Astrocyte (in vitro differentiated cells and primary cell): Measurements from ENCODE around the gene CD99L2. TPM values are rescaled to one million over a fixed set of nuclear protein-coding genes. Genes with fewer than 3 reads are reported as not detected.

ENCODE experiments used
- DNase-seq: peaks from one replicate; pipeline ENCODE4 v3.0.0-alpha.2; 2010; ENCODE audit warnings: low read depth
- FAIRE-seq: peaks from 2 replicates; lab custom pipeline; 2011; peaks lifted over from hg19 to GRCh38; lab: Jason Lieb, UNC
- H2AFZ ChIP-seq: 2 replicates; pipeline ENCODE4 v1.6.0; 2012; ENCODE audit warnings: low read depth, low read length, inconsistent platforms
- H3K27ac ChIP-seq: 2 replicates; pipeline ENCODE4 v1.5.1; 2011; ENCODE audit warnings: low read depth, low read length, inconsistent platforms
- H3K27me3 ChIP-seq: 2 replicates; pipeline ENCODE4 v1.6.0; 2011; ENCODE audit warnings: low read length, inconsistent platforms; ENCODE audit not compliant: insufficient read depth
- H3K36me3 ChIP-seq: 2 replicates; pipeline ENCODE4 v1.5.1; 2011; ENCODE audit warnings: low read length, inconsistent platforms; ENCODE audit not compliant: insufficient read depth
- H3K4me1 ChIP-seq: 2 replicates; pipeline ENCODE4 v1.5.1; 2011; ENCODE audit warnings: low read length, inconsistent platforms; ENCODE audit not compliant: insufficient read depth
- H3K4me2 ChIP-seq: 2 replicates; pipeline ENCODE4 v1.6.0; 2012; ENCODE audit warnings: low read length, inconsistent platforms
- H3K4me3 ChIP-seq: 2 replicates; pipeline ENCODE4 v1.5.1; 2011; ENCODE audit warnings: low read depth, mild to moderate bottlenecking, low read length, inconsistent platforms; ENCODE audit not compliant: insufficient read depth
- H3K79me2 ChIP-seq: 2 replicates; pipeline ENCODE4 v1.6.0; 2012; ENCODE audit warnings: mild to moderate bottlenecking, low read length, inconsistent platforms; ENCODE audit not compliant: insufficient read depth
- H3K9ac ChIP-seq: 2 replicates; pipeline ENCODE4 v1.6.0; 2012; ENCODE audit warnings: mild to moderate bottlenecking, low read length, inconsistent platforms
- H3K9me3 ChIP-seq: 2 replicates; pipeline ENCODE4 v1.5.1; 2012; ENCODE audit warnings: low read depth, mild to moderate bottlenecking, low read length, inconsistent platforms; ENCODE audit not compliant: insufficient read depth
- H4K20me1 ChIP-seq: 2 replicates; pipeline ENCODE4 v1.6.0; 2012; ENCODE audit warnings: low read length, inconsistent platforms; ENCODE audit not compliant: insufficient read depth
- H3K27ac Mint-ChIP-seq: one replicate; pipeline ENCODE4 v1.8.0; 2021; ENCODE audit warnings: mild to moderate bottlenecking, mixed read lengths; ENCODE audit not compliant: unreplicated experiment
- H3K27me3 Mint-ChIP-seq: one replicate; pipeline ENCODE4 v1.8.0; 2021; ENCODE audit warnings: low read depth, mixed read lengths; ENCODE audit not compliant: unreplicated experiment
- H3K36me3 Mint-ChIP-seq: one replicate; pipeline ENCODE4 v1.8.0; 2021; ENCODE audit warnings: low read depth, mixed read lengths; ENCODE audit not compliant: unreplicated experiment
- H3K4me1 Mint-ChIP-seq: one replicate; pipeline ENCODE4 v1.8.0; 2021; ENCODE audit warnings: low read depth, mixed read lengths; ENCODE audit not compliant: unreplicated experiment
- H3K4me3 Mint-ChIP-seq: one replicate; pipeline ENCODE4 v1.8.0; 2021; ENCODE audit warnings: mild to moderate bottlenecking, moderate library complexity, mixed read lengths; ENCODE audit not compliant: unreplicated experiment
- H3K9me3 Mint-ChIP-seq: one replicate; pipeline ENCODE4 v1.8.0; 2021; ENCODE audit warnings: mild to moderate bottlenecking, mixed read lengths; ENCODE audit not compliant: unreplicated experiment
- CTCF ChIP-seq: IDR thresholded peaks from 2 replicates; pipeline ENCODE4 v1.5.1; 2011; ENCODE audit warnings: low read depth, mild to moderate bottlenecking, inconsistent platforms, low read length, moderate library complexity; ENCODE audit not compliant: insufficient read depth
- EZH2 ChIP-seq: IDR thresholded peaks from 2 replicates; pipeline ENCODE4 v1.6.1; 2012; ENCODE audit warnings: mild to moderate bottlenecking, low read length, inconsistent platforms; ENCODE audit not compliant: insufficient read depth
- total RNA-seq: library from RNA; stranded (reverse); gene quantifications from 2 replicates; pipeline ENCODE4 v1.2.1, GENCODE V29; 2021

CD99L2 gene
- total RNA-seq, 1 donor from 2014 or later, result 38.4 TPM

GRCh38 chrX:150753968-150754367 lies 144.5 kb downstream of the CD99L2 start:
- no peak overlapping the region for H3K27ac ChIP-seq
- H3K4me3 ChIP-seq, result no peak overlapping the region
- H3K9me3 ChIP-seq, result no peaks in the 10 kb centered on the region
- peaks cover 6% of the 10 kb centered on the region for H3K36me3 Mint-ChIP-seq
- no peaks in the 10 kb centered on the region for H4K20me1 ChIP-seq
- H3K27ac Mint-ChIP-seq, result no peak overlapping the region
- no peak overlapping the region for H3K4me2 ChIP-seq
- no peaks in the 10 kb centered on the region for H3K27me3 ChIP-seq
- H3K79me2 ChIP-seq, result no peaks in the 10 kb centered on the region
- TF ChIP-seq EZH2 (no peak), CTCF (no peak)
- FAIRE-seq, result peak; percentile 94
- no peak overlapping the region for H3K9ac ChIP-seq
- no peaks in the 10 kb centered on the region for H3K36me3 ChIP-seq
- H3K9me3 Mint-ChIP-seq, result no peaks in the 10 kb centered on the region
- no peaks in the 10 kb centered on the region for H3K4me1 Mint-ChIP-seq
- H3K27me3 Mint-ChIP-seq, result no peaks in the 10 kb centered on the region
- no peak overlapping the region for H3K4me3 Mint-ChIP-seq
- no peaks in the 10 kb centered on the region for H3K4me1 ChIP-seq
- DNase-seq, result no peak
- no peak overlapping the region for H2AFZ ChIP-seq

- Histone ChIP-seq H3K9me3 (no peaks in the 10 kb centered on the region), H4K20me1 (no peaks in the 10 kb centered on the region), H3K27ac (no peak overlapping the region), H3K36me3 (no peaks in the 10 kb centered on the region), H3K4me1 (no peaks in the 10 kb centered on the region), H3K9ac (no peak overlapping the region), H3K79me2 (no peaks in the 10 kb centered on the region), H3K4me2 (no peak overlapping the region), H3K27me3 (no peaks in the 10 kb centered on the region), H3K4me3 (no peak overlapping the region), H2AFZ (no peak overlapping the region)
- Mint-ChIP-seq H3K4me1 (no peaks in the 10 kb centered on the region), H3K9me3 (no peaks in the 10 kb centered on the region), H3K27me3 (no peaks in the 10 kb centered on the region), H3K27ac (no peak overlapping the region), H3K4me3 (no peak overlapping the region), H3K36me3 (peaks cover 6% of the 10 kb centered on the region)
- DNase-seq, result peak; percentile 24
- peak; percentile 100 for FAIRE-seq
- TF ChIP-seq CTCF (no peak), EZH2 (no peak)
These were observed 145.1 kb downstream of the CD99L2 start for GRCh38 chrX:150753357-150753756.

- Histone ChIP-seq H3K4me3 (no peak overlapping the region), H2AFZ (no peak overlapping the region), H3K36me3 (no peaks in the 10 kb centered on the region), H3K27ac (no peak overlapping the region), H3K79me2 (no peaks in the 10 kb centered on the region), H3K4me1 (no peaks in the 10 kb centered on the region), H3K4me2 (no peak overlapping the region), H3K9ac (no peak overlapping the region), H3K27me3 (no peaks in the 10 kb centered on the region), H3K9me3 (no peaks in the 10 kb centered on the region), H4K20me1 (no peaks in the 10 kb centered on the region)
- no peak for FAIRE-seq
- TF ChIP-seq EZH2 (no peak), CTCF (no peak)
- Mint-ChIP-seq H3K4me1 (no peaks in the 10 kb centered on the region), H3K36me3 (peaks cover 5% of the 10 kb centered on the region), H3K27ac (no peak overlapping the region), H3K9me3 (no peaks in the 10 kb centered on the region), H3K4me3 (no peak overlapping the region), H3K27me3 (no peaks in the 10 kb centered on the region)
- DNase-seq, result no peak
These were observed 146.3 kb downstream of the CD99L2 start for GRCh38 chrX:150752124-150752523.
